ENCODE results near the gene GALNT3. TPM values are rescaled to one million over a fixed set of nuclear protein-coding genes. Genes with fewer than 3 reads are reported as not detected.

GALNT3 gene
- total RNA-seq, 2 experiments from 2014 or later = 1.5 to 1.9 TPM

DNA sequence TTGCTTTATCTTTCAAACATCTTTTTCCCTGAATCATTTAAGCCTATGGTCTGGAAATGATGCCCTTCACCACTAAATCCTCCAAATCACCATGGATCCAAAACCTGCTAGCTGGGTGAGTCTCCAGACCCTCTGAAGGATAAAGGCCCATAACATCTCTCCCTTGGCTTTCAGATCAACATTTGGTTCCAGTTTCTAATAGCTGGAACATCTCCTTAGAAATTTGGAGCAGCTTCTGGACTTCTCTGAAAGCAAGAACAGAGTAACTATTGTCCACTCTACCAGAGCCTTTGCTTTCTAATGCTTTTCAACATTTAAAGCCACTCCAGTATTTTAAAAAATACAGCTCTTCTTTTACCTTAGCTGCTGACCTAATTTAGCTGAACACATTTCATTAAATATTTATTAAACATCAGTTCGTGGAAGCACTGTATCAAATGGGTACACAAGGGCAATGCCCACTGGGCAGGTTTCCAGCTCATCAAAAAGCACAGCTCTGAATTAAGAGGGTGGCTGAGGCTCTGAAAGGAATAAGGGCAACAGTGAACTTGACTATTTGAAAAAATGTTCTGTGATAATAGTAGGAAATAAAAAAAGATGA, 75.3 kb downstream of the GALNT3 start:
- DNase-seq = no peak
- no peaks in the 10 kb centered on the region for H3K9me3 Mint-ChIP-seq
- H3K27me3 Mint-ChIP-seq = peaks cover 10% of the 10 kb centered on the region
- H3K4me3 Mint-ChIP-seq = no peak overlapping the region
- no peak overlapping the region for H3K27ac Mint-ChIP-seq
- H3K36me3 Mint-ChIP-seq = no peaks in the 10 kb centered on the region
- no peaks in the 10 kb centered on the region for H3K4me1 Mint-ChIP-seq

DNA sequence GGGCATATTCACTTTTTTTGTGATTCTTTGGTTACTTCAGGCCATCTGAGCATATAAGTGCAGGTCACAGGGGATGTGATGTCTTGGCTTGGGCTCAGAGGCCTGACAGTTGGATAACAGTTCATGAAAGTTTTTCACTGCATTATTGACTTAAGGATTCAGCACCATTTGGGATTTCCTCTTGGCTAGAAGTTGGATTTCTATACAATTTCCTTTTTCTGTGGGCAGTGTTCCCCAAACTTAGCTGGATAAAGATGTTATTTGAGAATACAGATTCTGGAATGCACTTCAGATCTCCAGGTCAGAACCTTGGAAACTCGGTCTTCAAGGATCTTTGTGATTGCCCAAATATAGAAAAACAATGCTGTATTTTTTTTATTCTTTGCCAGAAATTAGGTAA, 78.0 kb downstream of the GALNT3 start:
- Mint-ChIP-seq H3K4me3 (no peak overlapping the region), H3K36me3 (no peaks in the 10 kb centered on the region), H3K4me1 (no peaks in the 10 kb centered on the region), H3K27me3 (peaks cover 4% of the 10 kb centered on the region), H3K27ac (no peak overlapping the region), H3K9me3 (no peaks in the 10 kb centered on the region)
- no peak for DNase-seq

DNA sequence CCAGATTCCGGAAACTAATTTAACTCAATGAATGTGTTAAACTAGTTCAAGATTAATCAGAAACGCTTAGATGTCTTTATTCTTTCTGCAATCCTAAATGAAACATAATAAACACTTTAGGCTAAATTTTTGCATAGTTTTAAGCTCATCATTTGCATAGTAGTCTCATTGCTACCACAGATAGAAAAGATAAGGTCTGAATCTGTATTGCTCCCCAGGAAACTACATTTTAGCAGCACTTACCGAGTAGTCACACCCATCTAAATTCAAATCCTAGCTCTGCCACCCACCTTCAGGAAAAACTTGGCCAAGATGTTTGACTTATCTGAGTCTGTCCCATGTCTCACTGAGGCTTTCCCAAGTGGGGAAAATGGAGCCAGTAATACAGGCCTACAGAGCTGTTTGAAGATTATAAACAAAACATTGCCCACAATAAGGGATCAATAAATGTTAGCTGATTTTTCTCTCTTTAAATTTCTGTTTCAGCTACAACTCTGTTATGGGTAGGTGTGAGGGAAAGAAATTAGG, 87.0 kb downstream of the GALNT3 start:
- no peak overlapping the region for H3K27ac Mint-ChIP-seq

DNA sequence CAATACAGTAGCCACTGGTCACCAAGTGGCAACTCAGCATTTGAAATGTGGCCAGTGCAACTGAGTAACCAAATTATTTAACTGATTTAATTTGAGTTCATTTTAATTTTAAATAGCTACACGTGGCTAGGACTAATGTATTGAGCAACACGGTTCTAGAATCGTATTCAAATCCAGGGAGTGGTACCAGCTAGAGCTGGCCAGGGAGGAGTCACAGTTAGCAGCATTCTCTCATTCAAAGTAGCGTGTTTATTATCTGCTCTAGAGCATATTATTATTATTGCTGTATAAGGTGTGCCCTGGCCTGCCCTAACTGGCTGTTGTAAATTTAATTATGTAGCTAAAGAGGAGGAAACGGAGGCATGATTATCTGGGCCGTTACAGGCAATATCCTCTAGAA, 92.9 kb downstream of the GALNT3 start:
- DNase-seq = no peak
- no peaks in the 10 kb centered on the region for H3K27me3 Mint-ChIP-seq
- no peaks in the 10 kb centered on the region for H3K4me1 Mint-ChIP-seq
- H3K9me3 Mint-ChIP-seq = no peaks in the 10 kb centered on the region
- H3K27ac Mint-ChIP-seq = no peak overlapping the region
- H3K36me3 Mint-ChIP-seq = no peaks in the 10 kb centered on the region
- no peak overlapping the region for H3K4me3 Mint-ChIP-seq

More for the DNA sequence above, 87.0 kb downstream of the GALNT3 start:
- Mint-ChIP-seq H3K27me3 (no peaks in the 10 kb centered on the region), H3K4me3 (no peak overlapping the region), H3K9me3 (peaks cover 4% of the 10 kb centered on the region), H3K36me3 (no peaks in the 10 kb centered on the region), H3K4me1 (no peaks in the 10 kb centered on the region)
- DNase-seq = no peak

DNA sequence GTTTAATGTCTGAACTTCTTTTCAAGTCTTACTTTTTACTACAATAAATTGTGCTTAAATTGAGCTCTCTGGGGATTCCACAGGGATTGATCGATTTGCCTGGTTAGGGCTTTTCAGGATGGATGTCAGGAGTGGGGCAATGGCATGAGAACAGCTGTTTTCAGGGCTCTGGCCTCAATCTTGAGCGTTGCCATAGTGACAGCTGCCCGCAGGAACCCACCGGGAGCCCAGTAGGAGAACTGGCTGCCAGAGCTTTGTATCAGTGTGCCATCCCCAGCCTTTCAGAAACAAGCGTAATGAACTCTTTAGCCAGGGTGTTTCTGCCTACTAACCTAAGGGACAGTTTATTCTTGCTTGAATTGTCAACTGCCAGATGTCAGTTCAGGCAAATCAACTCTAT, 93.5 kb downstream of the GALNT3 start:
- no peak overlapping the region for H3K4me3 Mint-ChIP-seq
- no peaks in the 10 kb centered on the region for H3K9me3 Mint-ChIP-seq
- no peak overlapping the region for H3K27ac Mint-ChIP-seq
- H3K4me1 Mint-ChIP-seq = no peaks in the 10 kb centered on the region
- no peak for DNase-seq
- no peaks in the 10 kb centered on the region for H3K27me3 Mint-ChIP-seq
- no peaks in the 10 kb centered on the region for H3K36me3 Mint-ChIP-seq

DNA sequence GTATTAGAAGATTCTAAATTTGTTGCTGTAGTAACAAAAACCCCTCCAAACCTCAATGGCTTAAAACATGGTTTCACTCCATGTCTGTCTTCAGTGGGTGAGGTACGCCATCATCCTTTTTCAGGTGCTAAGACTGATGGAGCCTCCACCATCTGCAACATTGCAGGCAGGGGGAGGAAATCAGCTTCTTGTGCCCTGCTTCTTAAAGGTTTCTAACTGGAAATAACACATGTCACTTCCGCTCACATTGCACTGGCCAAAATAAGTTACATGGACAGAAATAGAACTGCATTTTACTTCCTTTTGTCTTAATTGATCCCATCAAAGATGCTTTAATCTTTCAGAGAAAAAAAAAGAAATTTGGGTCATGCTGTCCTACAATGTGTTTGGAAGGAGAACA, 94.1 kb downstream of the GALNT3 start:
- no peaks in the 10 kb centered on the region for H3K9me3 Mint-ChIP-seq
- H3K27me3 Mint-ChIP-seq = no peaks in the 10 kb centered on the region
- H3K4me1 Mint-ChIP-seq = no peaks in the 10 kb centered on the region
- H3K36me3 Mint-ChIP-seq = no peaks in the 10 kb centered on the region
- H3K27ac Mint-ChIP-seq = no peak overlapping the region
- no peak overlapping the region for H3K4me3 Mint-ChIP-seq
- DNase-seq = no peak

DNA sequence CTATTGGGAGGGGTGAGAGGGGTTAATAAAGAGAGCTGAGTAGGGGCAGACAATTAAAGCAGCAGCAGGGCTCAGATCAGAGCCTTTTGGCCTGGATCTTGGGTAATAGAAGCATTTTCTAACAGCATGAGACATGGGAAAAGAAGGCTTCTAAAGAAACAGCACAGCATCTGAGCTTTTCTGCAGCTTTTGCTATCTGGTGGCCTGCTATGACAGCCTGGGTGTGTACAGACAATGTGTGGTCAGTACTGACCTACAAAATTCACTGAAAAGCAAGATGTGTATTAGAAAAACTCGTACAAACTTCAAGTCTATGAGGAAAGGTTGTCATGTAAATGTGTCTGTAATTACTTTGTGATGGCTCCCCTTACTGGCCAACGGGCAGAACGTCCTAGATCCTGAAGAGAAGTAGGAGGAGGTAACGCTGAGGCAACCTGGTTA, 95.6 kb downstream of the GALNT3 start:
- Mint-ChIP-seq H3K9me3 (no peaks in the 10 kb centered on the region), H3K27ac (no peak overlapping the region), H3K36me3 (no peaks in the 10 kb centered on the region), H3K4me3 (no peak overlapping the region), H3K27me3 (no peaks in the 10 kb centered on the region), H3K4me1 (no peaks in the 10 kb centered on the region)
- DNase-seq = no peak

DNA sequence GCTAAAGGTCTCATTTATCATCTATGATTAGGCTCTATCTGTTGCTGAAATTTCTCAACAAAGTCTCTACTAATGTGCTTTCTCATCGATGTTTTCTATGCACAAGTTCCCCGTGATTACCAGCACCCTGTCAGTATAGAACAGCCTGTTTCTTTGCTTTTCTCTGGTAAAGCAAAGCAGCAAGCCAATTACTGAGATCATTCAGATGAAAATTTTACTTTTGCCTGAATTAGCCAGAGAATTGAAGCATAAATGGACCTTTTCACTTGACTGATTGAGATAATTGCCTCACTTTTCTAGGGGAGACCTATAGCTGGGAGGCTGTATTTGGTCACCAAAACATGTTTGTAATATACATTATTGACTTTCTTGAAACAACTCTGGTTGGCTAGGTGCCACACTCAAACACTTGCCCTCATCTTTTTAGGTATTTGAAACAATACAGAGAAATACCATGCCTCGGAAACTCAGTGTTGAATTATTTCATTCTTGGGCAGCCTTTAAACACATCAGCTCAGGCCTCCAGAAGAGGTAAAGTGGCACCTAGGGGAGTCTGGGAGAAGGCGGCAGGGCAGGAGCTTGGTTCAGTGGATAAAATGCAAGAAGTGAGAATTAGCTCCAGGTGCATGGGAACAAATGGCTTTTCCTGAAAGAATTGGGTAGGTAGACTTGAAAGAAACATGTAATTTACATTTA, 96.2 kb downstream of the GALNT3 start:
- Mint-ChIP-seq H3K4me3 (no peak overlapping the region), H3K4me1 (no peaks in the 10 kb centered on the region), H3K9me3 (no peaks in the 10 kb centered on the region), H3K36me3 (no peaks in the 10 kb centered on the region), H3K27me3 (no peaks in the 10 kb centered on the region), H3K27ac (no peak overlapping the region)
- DNase-seq = no peak

Other genes starting within 250 kb of the GALNT3 start
- gene TTC21B, start 159.5 kb upstream of the GALNT3 start, total RNA-seq = 10 to 100 TPM; 21.3 to 24.1 TPM